ENCODE measurements around the gene ARL3.
"Not testable (repeated sequence)": the region's sequence is repeated elsewhere in the genome, so short reads cannot be mapped to it uniquely, and the experiment has no call there.

Gene ARL3

DNA sequence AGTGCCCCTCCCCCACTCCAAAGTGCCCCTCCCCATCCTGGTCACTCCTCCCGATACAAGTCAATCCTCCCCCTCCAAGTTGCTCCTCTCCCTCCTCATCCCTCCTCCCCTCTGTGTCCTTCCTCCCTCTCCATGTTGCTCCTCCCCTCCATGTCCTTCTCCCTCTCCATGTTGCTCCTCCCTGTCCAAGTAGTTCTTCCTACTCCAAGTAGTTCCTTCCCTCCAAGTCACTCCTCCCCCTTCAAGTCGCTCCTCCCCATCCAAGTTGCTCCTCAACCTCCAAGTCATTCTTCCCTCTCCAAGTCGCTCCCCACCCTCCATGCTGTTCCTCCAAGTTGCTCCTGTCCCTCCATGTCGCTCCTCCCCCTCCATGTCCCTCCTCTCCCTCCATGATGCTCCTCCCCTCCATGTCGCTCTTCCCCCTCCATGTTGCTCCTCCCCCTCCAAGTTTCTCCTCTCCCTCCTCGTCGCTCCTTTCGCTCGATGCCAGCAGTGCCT lies 20.9 kb upstream of the ARL3 start:
- no peak for DNase-seq

DNA sequence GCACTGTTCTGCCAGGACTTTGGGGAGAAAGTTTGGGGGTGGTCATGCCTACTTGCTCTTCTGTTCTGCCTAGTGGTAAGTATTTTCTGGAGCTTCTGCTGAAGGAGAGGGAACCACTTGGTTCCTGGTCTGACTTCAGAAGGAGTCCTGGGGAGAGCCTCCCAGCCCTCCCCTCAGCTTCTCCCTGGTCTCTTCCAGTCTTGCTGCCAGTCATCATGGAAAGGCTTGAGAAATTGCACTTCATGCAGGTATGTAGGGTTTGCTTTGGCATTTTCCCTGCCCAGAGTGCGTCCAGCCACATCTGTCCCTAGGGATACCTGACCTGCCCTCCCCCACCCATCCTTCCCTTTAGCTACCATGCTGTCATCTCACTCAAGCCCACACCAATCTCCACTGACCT lies 18.5 kb upstream of the ARL3 start:
- no peak for DNase-seq

DNA sequence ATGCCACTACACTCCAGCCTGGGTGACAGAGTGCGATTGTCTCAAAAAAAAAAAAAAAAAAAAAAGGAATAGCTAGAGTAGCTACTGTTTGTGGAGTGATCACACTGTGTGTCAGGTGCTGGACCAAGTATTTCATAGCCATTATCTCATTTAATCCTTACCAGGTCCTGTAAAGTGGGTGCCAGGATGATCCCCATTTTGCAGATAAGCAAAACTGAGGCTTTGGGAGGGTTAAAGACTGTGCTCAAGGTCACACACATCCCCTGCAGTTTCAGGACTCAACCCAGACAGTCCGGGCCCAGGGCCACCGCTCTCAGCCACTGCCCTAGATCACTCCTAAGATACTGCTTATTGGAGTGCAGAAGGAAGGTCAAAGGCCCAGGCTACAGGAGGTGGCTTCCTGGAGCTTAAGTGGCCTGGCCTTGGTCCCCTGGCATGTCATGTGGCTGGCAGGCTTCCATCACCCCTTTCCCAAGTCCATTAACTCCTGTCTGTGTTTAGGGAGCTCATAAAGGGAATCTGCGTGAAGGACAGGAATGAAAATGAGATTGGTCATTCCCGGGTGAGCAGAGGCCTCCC lies 17.1 kb upstream of the ARL3 start:
- no peak for DNase-seq

DNA sequence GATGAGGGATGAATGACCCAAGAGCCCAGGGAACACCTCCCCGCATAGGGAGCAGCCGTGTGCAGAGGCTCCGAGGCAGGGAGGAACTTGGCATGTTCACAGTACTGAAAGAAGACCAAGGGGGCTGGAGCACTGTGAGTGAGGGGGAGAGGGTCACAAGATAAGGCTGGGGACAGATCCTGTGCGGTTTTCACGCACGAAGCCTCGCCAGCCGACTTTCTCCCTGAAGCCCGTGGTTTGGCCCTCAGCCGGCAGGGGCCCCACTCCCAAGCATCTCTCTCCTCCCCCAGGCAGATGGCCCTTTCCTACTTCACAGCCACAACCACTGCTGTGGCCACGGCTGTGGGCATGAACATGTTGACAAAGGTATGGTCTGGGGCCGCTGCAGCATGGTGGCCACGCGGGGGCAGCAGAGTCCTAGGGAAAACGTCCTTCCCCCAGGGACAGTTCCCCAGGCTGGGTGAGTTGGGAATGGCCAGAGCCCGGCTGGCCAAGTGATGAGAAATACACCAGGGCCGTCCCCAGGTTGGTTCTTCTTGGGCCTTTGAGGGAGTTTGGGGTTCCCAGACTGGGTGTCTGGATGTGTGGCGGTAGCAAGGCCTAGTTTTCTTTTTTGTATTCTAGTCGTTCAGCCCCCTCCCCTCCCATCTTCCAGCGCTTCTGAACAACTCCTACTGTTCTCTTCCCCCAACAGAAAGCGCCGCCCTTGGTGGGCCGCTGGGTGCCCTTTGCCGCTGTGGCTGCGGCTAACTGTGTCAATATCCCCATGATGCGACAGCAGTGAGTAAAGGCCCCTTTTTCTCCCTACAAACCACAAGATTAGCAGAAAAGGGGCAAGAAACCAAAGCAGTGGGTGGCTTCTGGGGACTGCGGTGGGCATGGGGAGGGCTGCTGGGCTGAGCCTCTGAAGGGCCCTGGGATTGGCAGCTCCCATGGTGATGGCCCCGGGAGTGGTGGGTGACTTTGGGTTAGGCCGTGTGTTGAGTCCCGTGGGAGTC lies 15.1 kb upstream of the ARL3 start:
- DNase-seq = peak; percentile 54

GRCh38 chr10:102727037-102727818 lies 13.0 kb upstream of the ARL3 start:
- no peak for DNase-seq

DNA sequence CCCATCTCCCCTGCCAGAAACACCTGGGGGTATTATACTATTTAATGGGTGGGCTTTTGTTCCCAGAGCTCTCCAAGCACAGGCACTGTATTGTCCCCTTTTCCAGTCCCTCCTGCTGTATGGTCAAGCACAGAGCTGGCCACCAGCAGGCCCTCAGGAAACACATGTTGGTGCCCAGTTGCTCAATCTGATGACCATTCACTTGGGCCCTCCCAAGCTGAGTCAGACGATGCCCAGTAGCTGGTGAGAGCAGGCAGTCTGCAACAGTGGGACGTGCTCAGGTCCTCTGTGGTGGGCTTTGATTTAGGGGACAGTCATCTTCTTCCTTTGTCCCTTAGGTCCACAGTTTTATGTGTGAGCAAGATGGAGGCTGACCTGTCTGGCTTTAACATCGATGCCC lies 12.1 kb upstream of the ARL3 start:
- no peak for DNase-seq

DNA sequence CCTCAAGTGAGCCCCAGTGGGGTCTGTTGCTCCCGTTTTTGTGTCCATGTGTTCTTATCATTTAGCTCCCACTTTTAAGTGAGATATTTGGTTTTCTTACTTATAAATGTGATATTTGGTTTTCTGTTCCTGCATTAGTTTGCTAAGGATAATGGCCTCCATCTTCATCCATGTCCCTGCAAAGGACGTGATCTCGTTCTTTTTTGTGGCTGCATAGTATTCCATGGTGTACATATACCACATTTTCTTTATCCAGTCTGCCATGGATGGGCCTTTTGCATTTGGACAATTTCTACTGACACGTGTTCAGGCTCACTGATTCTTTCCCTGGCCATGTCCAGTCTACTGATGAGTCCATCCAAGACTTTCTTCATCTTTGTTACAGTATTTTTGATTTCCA lies 9.8 kb upstream of the ARL3 start:
- DNase-seq = no peak

DNA sequence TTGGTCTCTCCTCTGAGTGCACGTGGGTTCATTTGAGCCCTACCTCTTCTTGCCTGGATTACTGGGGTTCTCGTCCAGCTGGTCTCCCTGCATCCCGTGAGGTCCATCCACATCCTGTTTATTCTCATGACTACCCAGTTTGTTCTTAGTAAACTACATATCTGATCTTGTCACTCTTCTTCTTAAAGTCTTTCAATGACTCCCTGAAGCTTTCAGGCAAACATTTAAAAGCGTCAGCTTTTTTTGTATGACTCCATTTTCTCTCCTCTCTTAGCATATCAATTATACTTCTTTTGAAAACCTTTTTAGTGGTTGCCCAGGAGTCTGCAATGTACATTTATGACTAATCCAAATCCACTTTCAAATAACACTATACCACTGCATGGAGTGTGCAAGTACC lies 7.8 kb upstream of the ARL3 start:
- DNase-seq = no peak

- DNase-seq = no peak
Measured at GRCh38 chr10:102720775-102721301, 6.6 kb upstream of the ARL3 start.

DNA sequence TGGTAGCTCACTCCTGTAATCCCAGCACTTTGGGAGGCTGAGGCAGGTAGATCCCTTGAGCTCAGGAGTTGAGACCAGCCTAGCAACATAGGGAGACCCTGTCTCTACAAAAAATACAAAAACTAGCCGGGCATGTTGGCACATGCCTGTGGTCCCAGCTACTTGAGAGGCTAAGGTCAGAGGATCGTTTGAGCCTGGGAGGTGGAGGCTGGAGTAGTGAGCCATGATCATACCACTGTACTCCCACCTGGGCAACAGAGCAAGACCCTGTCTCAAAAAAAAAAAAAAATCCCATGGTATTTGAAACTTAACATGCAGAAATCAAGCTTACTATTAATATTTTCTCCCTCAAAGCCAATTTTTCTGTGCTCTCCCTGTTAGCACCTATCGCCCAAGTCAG lies 6.1 kb upstream of the ARL3 start:
- DNase-seq = no peak

GRCh38 chr10:102718220-102718619 lies 4.0 kb upstream of the ARL3 start:
- no peak for DNase-seq

GRCh38 chr10:102716900-102717565 lies 2.8 kb upstream of the ARL3 start:
- not testable (repeated sequence) for DNase-seq

DNA sequence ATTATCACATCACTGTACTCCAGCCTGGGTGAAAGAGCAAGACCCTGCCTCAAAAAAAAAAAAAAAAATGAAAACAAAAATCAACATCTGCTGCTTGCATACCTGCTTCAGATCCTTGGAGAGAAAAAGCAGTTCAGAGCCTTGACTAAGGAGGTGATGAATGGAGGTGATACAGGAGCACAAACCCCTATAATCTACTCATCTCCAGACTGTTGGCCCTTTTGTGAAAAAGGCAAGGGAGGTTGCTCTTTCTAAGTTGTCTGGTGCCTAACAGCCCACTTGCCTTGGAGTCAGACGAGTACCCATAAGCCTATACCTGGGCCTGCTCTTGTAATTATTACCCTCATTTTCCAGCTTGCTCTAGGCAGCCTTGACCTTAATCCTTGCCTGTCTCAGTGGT lies 1.7 kb upstream of the ARL3 start:
- no peak for DNase-seq

- no peak for DNase-seq
Measured at GRCh38 chr10:102714621-102715455, 641 bp upstream of the ARL3 start, which contains the start of gene SFXN2. SFXN2 (plus strand) TSS chr10:102714636; CDS start chr10:102726637, 12,001 bp downstream.

DNA sequence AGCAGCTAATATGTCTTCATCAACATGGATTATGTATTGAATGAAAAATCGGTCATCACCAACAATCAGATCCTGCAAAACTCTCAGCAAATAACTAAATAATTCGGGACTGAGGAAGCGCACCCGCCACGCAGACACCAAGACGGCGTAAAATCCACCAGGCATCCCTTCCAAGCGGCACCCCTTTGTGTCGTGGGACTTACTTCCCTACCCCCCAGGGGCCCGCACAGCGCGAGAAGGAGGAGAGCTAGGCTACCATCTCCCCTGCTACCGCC lies 721 bp downstream of the ARL3 start:
- no peak for DNase-seq

DNA sequence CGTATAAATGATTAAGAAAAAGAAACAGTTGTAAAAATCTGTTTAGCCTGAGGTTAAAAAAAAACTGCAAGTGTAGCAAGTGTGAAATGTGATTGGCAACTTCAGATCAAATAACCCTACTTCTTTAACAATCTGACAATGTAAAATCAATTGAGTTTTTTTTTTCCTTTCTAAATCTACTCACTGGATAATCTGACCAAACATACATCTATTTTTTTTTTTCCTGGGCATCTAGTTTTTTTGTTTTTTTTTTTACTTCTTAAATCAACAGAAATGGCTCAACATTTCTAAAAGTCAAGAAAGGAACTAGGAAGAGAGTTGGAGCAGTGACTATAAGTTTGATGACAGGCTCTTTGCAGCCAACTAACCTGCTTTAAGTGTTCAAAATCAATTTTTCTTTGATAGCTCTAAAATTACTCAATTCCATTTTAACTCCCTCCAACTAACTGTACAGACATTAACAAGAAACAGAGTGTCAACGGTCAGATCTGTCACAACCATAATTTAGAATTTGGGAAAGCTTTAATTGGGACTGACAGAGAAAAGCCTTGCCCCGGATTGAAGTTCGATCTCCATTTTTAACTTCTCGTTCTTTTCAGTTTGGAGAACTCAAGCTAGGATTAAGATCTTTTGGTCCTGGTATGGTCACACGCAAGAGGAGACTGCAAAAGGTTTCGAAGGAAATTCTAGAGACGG lies 1.2 kb downstream of the ARL3 start:
- DNase-seq = no peak

GRCh38 chr10:102712089-102712488 lies 2.1 kb downstream of the ARL3 start:
- DNase-seq = no peak

- no peak for DNase-seq
Measured at GRCh38 chr10:102710609-102711008, 3.6 kb downstream of the ARL3 start.

- DNase-seq = no peak
Measured at GRCh38 chr10:102705531-102705930, 8.7 kb downstream of the ARL3 start.

GRCh38 chr10:102704915-102705314 lies 9.3 kb downstream of the ARL3 start:
- no peak for DNase-seq

- no peak for DNase-seq
Measured at GRCh38 chr10:102702742-102703141, 11.5 kb downstream of the ARL3 start.

Data from GDM1 (cell line).